A673 (cell line): ENCODE data around the gene INPPL1.

Source experiments
- CTCF ChIP-seq: fragments of 300-800, 200-600 bp; sonication (generic); conservative IDR thresholded peaks from 2 replicates; pipeline ENCODE4 v1.5.1; 2017; ENCODE audit warnings: low read depth, mild to moderate bottlenecking, antibody characterized with exemption, low read length, moderate library complexity, mixed read lengths
- EZH2 ChIP-seq: fragments of 200-600 bp; sonication (generic); IDR thresholded peaks from 2 replicates; pipeline ENCODE4 v1.6.1; 2017; ENCODE audit warnings: borderline replicate concordance, low read depth, mild to moderate bottlenecking, mixed read lengths, antibody characterized with exemption, low read length; ENCODE audit not compliant: poor library complexity, severe bottlenecking

- TF ChIP-seq CTCF (no peak), EZH2 (no peak)
These were observed 43.5 kb downstream of the INPPL1 start for GRCh38 chr11:72267956-72268617.
